HEK293 (cell line): ENCODE results near the gene LRRC15.
A peak's percentile ranks its signal among the peaks of the same experiment; 100 is the strongest.

ENCODE experiments used
- CTCF ChIA-PET: fragments of 350-600 bp; formaldehyde crosslinking; extraction: SDS; loops from one replicate; lab custom pipeline; 2021; ENCODE audit warnings: antibody characterized with exemption; lab: Yijun Ruan, JAX
- POLR2A ChIA-PET: fragments of 300-600 bp; formaldehyde crosslinking; extraction: SDS; loops from one replicate; lab custom pipeline; 2020; ENCODE audit warnings: antibody characterized with exemption, inconsistent platforms; lab: Yijun Ruan, JAX
- H3K27ac ChIP-seq: fragments of 200-500 bp; sonication (Bioruptor generic); 2 replicates; pipeline ENCODE4 v1.5.1; 2014; ENCODE audit warnings: low read depth, low read length, control low read depth, inconsistent platforms; ENCODE audit errors: extremely low read depth
- H3K36me3 ChIP-seq, 2 experiments: fragments of 200-500 bp in 1 of 2; sonication (Bioruptor generic) in 1 of 2; 1 replicate in 1 of 2; 2 replicates in 1 of 2; pipeline ENCODE4 v1.5.1; 2014 to 2017; ENCODE audit warnings: inconsistent platforms in 2 of 2, low read length in 2 of 2; ENCODE audit not compliant: control insufficient read depth in 2 of 2, insufficient read depth in 1 of 2
- H3K4me1 ChIP-seq: fragments of 200-500 bp; sonication (Bioruptor generic); 2 replicates; pipeline ENCODE4 v1.5.1; 2014; ENCODE audit warnings: mild to moderate bottlenecking, low read length, inconsistent platforms; ENCODE audit not compliant: control insufficient read depth, insufficient read depth
- H3K4me3 ChIP-seq: 2 replicates; pipeline ENCODE4 v1.5.1; 2011; ENCODE audit warnings: low read depth, mild to moderate bottlenecking, control low read depth, low read length, moderate library complexity
- H3K9me3 ChIP-seq: fragments of 200-500 bp; sonication (Bioruptor generic); 2 replicates; pipeline ENCODE4 v1.5.1; 2014; ENCODE audit warnings: low read depth, low read length, inconsistent platforms; ENCODE audit not compliant: control insufficient read depth, insufficient read depth
- SP7 ChIP-seq: fragments of 450-650 bp; formaldehyde crosslinking; IDR thresholded peaks from 2 replicates; pipeline ENCODE4 v1.5.1; 2016; ENCODE audit warnings: missing biosample characterization, missing genetic modification characterization
- ZBTB1 ChIP-seq: fragments of 450-650 bp; formaldehyde crosslinking; IDR thresholded peaks from 2 replicates; pipeline ENCODE4 v1.5.1; 2016; ENCODE audit warnings: missing biosample characterization, missing genetic modification characterization
- ZEB2 ChIP-seq: fragments of 450-650 bp; formaldehyde crosslinking; IDR thresholded peaks from 2 replicates; pipeline ENCODE4 v1.5.1; 2016; ENCODE audit warnings: missing biosample characterization, missing genetic modification characterization
- ZNF133 ChIP-seq: fragments of 450-650 bp; formaldehyde crosslinking; IDR thresholded peaks from 2 replicates; pipeline ENCODE4 v1.5.1; 2016; ENCODE audit warnings: missing biosample characterization, missing genetic modification characterization
- ZNF140 ChIP-seq: fragments of 450-650 bp; formaldehyde crosslinking; IDR thresholded peaks from 2 replicates; pipeline ENCODE4 v1.5.1; 2016; ENCODE audit warnings: missing biosample characterization, missing genetic modification characterization
- ZNF24 ChIP-seq: fragments of 450-650 bp; formaldehyde crosslinking; IDR thresholded peaks from 2 replicates; pipeline ENCODE4 v1.5.1; 2016; ENCODE audit warnings: missing biosample characterization, missing genetic modification characterization
- ZNF274 ChIP-seq, 2 experiments: fragments of 200-500 bp in 1 of 2; fragments of 450-650 bp in 1 of 2; sonication (Bioruptor generic) in 1 of 2; formaldehyde crosslinking in 1 of 2; IDR thresholded peaks; 2 replicates each; pipeline versions ENCODE4 v1.5.1 to v1.6.1; 2014 to 2016; ENCODE audit warnings: borderline replicate concordance in 1 of 2, inconsistent platforms in 1 of 2, low read length in 1 of 2, missing biosample characterization in 1 of 2, missing genetic modification characterization in 1 of 2
- ZNF560 ChIP-seq: fragments of 450-650 bp; formaldehyde crosslinking; IDR thresholded peaks from 2 replicates; pipeline ENCODE4 v1.5.1; 2017; ENCODE audit warnings: missing biosample characterization, missing genetic modification characterization, borderline replicate concordance
- ZNF623 ChIP-seq: fragments of 450-650 bp; formaldehyde crosslinking; IDR thresholded peaks from 2 replicates; pipeline ENCODE4 v1.5.1; 2016; ENCODE audit warnings: missing biosample characterization, missing genetic modification characterization
- ZNF707 ChIP-seq: fragments of 450-650 bp; formaldehyde crosslinking; IDR thresholded peaks from 2 replicates; pipeline ENCODE4 v1.5.1; 2016; ENCODE audit warnings: missing biosample characterization, missing genetic modification characterization
- ZSCAN30 ChIP-seq: fragments of 450-650 bp; IDR thresholded peaks from 2 replicates; pipeline ENCODE4 v1.5.1; 2018; ENCODE audit warnings: missing biosample characterization, mild to moderate bottlenecking, missing genetic modification characterization, moderate library complexity
- TF ChIP-seq, protein P1 (sequence below): fragments of 450-650 bp; formaldehyde crosslinking; IDR thresholded peaks from 2 replicates; pipeline ENCODE4 v1.5.1; 2016; ENCODE audit warnings: missing biosample characterization, missing genetic modification characterization

The LRRC15 gene

DNA sequence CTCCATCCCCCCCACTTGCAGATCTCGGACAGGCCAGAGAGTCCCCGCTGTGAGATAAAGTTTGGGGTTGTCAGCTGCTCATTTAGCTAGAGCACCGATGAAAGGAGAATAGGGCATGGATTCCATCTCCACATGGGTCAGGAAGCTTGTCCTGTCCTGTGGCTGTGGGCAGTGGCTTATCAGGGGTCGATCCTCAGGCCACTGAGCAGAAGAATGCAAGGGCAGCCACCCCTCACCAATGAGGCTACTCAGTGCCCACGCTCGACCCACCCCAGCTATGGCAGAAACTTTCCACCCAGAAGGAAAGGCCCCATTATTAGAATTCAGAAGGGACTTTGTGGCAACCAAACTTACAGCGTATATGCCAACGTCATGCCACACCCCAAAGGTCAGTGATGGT lies 61.7 kb downstream of the LRRC15 start:
- no peak for TF ChIP-seq ZSCAN30
- TF ChIP-seq SP7, result no peak
- no peak for TF ChIP-seq ZNF707 (tag by site-specific recombination)
- no peak for TF ChIP-seq ZNF274 (IDR thresholded peaks at IDR 0.05; ENCODE audit: low read length)
- TF ChIP-seq ZNF274 (tag by site-specific recombination; IDR thresholded peaks at IDR 0.05; ENCODE audit: borderline replicate concordance), result no peak
- no peak for TF ChIP-seq ZNF623
- no peak for TF ChIP-seq ZNF133 (tag by site-specific recombination)
- no peak for TF ChIP-seq ZEB2 (tag by site-specific recombination)
- no peak for TF ChIP-seq ZNF140
- no peak for TF ChIP-seq ZNF24
- TF ChIP-seq, all 188 proteins: peak for 0
- H3K4me1 ChIP-seq, result peaks cover 3% of the 10 kb centered on the region
- H3K27ac ChIP-seq, result no peak overlapping the region
- no peaks in the 10 kb centered on the region for H3K36me3 ChIP-seq
- ChIA-PET CTCF (no interaction called here), POLR2A (no interaction called here)
- no peak overlapping the region for H3K4me3 ChIP-seq
- no peaks in the 10 kb centered on the region for H3K9me3 ChIP-seq

DNA sequence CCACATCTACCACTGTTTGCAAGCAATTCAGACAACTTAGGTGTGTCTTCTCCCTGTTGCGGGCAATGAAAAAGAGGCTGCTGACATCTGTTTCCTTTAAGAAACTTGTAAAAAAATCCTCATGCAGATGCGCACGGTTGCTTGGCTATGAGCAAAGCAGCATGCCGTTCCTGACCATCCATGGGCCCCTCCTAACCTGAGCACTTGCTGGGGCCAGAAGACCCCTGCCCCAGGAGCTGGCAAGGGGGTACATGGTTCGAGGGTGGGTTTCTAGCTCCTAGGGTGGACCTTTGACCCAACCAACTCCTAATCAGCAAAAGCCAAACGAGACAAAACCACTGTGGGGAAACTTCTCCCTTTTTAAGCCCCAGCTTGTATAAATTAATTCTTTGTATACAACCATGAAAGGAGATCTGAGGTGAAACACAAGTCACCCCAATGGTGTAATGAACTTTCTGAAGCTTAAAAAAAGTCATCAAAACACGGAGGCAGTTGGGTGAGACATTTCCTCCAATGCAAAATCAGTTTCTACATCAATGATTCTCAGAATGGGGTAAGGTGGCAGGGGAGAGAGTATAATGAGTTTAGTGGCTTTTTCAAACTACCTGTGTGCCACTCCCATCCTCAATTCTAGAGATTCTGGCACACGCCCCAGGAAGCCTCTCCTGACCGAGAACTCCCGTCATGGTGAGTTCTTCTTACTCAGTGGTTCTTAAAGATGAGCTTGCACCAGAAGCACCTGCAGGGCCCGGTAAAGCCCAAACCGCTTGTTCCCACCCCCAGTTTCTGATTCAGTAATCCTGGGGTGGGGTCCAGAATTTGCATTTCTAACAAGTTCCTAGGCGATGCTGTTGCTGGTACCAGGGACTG lies 62.5 kb downstream of the LRRC15 start:
- Histone ChIP-seq H3K9me3 (no peaks in the 10 kb centered on the region), H3K4me1 (peaks cover 3% of the 10 kb centered on the region), H3K36me3 (no peaks in the 10 kb centered on the region), H3K4me3 (no peak overlapping the region)
- ChIA-PET CTCF (interaction anchor here (0.7 kb wide), 1 partner anchor 152 kb away, joined by 3 read pairs; no protein-coding TSS in a partner anchor), POLR2A (no interaction called here)
- TF ChIP-seq ZBTB1 (tag by site-specific recombination), result no peak
- TF ChIP-seq, all 188 proteins: peak for 0
- H3K27ac ChIP-seq, result no peak overlapping the region

DNA sequence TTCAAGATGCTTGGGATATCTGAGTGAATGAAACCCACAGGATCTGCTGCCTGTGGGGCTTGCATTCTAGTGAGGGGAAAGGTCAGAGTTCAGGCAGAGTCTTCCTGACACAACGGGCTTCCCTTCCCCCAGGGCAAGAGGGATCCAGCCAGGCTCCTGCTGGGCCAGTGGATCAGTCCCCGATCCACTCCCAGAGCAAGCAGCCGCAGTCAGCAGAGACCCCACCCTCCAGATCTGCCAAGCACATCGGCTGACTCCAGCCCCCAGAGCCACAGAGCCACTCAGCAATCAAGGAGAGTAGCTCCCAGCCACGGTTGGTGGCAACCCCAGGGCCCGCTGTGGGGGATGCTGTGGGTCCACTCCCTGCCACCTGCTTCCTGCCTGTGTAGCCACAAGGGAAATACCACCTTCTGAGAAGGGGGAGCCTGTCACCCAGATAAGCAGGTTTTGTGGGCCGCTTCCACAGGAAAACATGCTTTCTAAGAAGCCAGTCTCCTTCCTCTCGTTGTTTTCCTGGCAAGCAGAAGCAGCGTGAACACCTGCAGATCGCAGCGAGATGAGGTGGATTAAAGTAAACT lies 63.3 kb downstream of the LRRC15 start:
- H3K4me3 ChIP-seq, result no peak overlapping the region

More for the DNA sequence above, 63.3 kb downstream of the LRRC15 start:
- ChIA-PET POLR2A (no interaction called here), CTCF (no interaction called here)
- no peaks in the 10 kb centered on the region for H3K36me3 ChIP-seq
- no peak overlapping the region for H3K27ac ChIP-seq
- no peaks in the 10 kb centered on the region for H3K9me3 ChIP-seq
- TF ChIP-seq, protein P1, sequence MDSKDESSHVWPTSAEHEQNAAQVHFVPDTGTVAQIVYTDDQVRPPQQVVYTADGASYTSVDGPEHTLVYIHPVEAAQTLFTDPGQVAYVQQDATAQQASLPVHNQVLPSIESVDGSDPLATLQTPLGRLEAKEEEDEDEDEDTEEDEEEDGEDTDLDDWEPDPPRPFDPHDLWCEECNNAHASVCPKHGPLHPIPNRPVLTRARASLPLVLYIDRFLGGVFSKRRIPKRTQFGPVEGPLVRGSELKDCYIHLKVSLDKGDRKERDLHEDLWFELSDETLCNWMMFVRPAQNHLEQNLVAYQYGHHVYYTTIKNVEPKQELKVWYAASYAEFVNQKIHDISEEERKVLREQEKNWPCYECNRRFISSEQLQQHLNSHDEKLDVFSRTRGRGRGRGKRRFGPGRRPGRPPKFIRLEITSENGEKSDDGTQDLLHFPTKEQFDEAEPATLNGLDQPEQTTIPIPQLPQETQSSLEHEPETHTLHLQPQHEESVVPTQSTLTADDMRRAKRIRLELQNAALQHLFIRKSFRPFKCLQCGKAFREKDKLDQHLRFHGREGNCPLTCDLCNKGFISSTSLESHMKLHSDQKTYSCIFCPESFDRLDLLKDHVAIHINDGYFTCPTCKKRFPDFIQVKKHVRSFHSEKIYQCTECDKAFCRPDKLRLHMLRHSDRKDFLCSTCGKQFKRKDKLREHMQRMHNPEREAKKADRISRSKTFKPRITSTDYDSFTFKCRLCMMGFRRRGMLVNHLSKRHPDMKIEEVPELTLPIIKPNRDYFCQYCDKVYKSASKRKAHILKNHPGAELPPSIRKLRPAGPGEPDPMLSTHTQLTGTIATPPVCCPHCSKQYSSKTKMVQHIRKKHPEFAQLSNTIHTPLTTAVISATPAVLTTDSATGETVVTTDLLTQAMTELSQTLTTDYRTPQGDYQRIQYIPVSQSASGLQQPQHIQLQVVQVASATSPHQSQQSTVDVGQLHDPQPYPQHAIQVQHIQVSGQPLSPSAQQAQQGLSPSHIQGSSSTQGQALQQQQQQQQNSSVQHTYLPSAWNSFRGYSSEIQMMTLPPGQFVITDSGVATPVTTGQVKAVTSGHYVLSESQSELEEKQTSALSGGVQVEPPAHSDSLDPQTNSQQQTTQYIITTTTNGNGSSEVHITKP, result peak; percentile 61; the same call in 1 of the 2 replicates
- no peak for TF ChIP-seq ZNF560 (tag by site-specific recombination)
- peaks cover 3% of the 10 kb centered on the region for H3K4me1 ChIP-seq
